Measurements from ENCODE around the gene SMURF1.

DNA sequence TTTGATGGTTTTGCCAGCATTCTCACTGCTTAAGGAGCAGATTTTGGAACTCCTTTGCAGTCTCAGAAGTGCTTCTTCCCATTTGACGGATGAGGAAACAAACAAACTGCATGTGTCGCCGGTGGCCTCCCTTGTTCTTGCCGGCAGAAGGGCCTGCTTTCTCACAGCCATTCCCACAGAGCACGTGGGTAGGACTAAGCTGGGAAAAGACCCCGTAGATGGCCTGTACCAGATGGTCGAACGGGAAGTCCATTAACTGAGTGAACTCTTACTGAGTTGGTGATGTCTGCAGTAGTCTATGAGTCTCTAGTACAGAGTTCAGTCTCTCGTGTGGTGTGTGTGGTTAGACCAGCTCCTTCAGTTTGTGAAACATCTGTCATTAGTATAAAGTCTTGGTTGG, 133.6 kb downstream of the SMURF1 start:
- TF ChIP-seq, protein P1, sequence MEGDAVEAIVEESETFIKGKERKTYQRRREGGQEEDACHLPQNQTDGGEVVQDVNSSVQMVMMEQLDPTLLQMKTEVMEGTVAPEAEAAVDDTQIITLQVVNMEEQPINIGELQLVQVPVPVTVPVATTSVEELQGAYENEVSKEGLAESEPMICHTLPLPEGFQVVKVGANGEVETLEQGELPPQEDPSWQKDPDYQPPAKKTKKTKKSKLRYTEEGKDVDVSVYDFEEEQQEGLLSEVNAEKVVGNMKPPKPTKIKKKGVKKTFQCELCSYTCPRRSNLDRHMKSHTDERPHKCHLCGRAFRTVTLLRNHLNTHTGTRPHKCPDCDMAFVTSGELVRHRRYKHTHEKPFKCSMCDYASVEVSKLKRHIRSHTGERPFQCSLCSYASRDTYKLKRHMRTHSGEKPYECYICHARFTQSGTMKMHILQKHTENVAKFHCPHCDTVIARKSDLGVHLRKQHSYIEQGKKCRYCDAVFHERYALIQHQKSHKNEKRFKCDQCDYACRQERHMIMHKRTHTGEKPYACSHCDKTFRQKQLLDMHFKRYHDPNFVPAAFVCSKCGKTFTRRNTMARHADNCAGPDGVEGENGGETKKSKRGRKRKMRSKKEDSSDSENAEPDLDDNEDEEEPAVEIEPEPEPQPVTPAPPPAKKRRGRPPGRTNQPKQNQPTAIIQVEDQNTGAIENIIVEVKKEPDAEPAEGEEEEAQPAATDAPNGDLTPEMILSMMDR (IDR thresholded peaks at IDR 0.05), result no peak
- no peak for TF ChIP-seq POLR2A (IDR thresholded peaks at IDR 0.05)

Data from esophagus squamous epithelium (tissue), 4 donors.